Gastroesophageal sphincter (tissue), 3 donors: Measurements from ENCODE around the gene PMM1.
"Not testable (repeated sequence)": the region's sequence is repeated elsewhere in the genome, so short reads cannot be mapped to it uniquely, and the experiment has no call there.

Source experiments
- EP300 ChIP-seq: sonication (generic); formaldehyde crosslinking; IDR thresholded peaks from one replicate; pipeline ENCODE4 v1.6.1; 2017; ENCODE audit warnings: antibody characterized with exemption, mild to moderate bottlenecking
- POLR2AphosphoS5 ChIP-seq: sonication (generic); formaldehyde crosslinking; IDR thresholded peaks from one replicate; pipeline ENCODE4 v1.6.1; 2017; ENCODE audit warnings: antibody characterized with exemption
- TF ChIP-seq, protein P1 (sequence below), 4 experiments: fragments of 200-600 bp in 2 of 4; fragments of 450-650 bp in 2 of 4; sonication (generic) in 1 of 4; IDR thresholded peaks; one replicate each; pipeline ENCODE4 v1.5.1; 2017 to 2019; ENCODE audit warnings: antibody characterized with exemption in 4 of 4, mild to moderate bottlenecking in 2 of 4, moderate library complexity in 2 of 4

DNA sequence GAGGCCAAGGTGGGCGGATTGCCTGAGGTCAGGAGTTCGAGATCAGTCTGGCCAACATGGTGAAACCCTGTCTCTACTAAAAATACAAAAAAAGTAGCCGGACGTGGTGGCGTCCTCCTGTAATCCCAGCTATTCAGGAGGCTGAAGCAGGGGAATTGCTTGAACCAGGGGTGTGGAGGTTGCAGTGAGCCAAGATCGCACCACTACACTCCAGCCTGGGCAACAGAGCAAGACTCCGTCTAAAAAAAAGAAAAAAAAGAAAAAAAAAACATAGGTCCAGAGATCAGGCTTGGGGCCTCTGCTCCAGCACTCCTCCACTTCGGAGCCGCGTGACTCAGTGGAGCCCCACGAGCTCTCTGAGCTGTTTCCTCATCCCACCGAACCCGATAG, 31.4 kb downstream of the PMM1 start:
- not testable (repeated sequence) for TF ChIP-seq POLR2AphosphoS5, EP300
- TF ChIP-seq, protein P1, sequence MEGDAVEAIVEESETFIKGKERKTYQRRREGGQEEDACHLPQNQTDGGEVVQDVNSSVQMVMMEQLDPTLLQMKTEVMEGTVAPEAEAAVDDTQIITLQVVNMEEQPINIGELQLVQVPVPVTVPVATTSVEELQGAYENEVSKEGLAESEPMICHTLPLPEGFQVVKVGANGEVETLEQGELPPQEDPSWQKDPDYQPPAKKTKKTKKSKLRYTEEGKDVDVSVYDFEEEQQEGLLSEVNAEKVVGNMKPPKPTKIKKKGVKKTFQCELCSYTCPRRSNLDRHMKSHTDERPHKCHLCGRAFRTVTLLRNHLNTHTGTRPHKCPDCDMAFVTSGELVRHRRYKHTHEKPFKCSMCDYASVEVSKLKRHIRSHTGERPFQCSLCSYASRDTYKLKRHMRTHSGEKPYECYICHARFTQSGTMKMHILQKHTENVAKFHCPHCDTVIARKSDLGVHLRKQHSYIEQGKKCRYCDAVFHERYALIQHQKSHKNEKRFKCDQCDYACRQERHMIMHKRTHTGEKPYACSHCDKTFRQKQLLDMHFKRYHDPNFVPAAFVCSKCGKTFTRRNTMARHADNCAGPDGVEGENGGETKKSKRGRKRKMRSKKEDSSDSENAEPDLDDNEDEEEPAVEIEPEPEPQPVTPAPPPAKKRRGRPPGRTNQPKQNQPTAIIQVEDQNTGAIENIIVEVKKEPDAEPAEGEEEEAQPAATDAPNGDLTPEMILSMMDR (IDR thresholded peaks at IDR 0.05), result not testable (repeated sequence)
